Skeletal muscle cell (primary cell): ENCODE results near the gene GIMAP8.

Source experiments
- DNase-seq: peaks from one replicate; pipeline ENCODE4 v3.0.0-alpha.2; 2010; ENCODE audit warnings: low read depth
- H3K4me3 ChIP-seq: 2 replicates; pipeline ENCODE4 v1.5.1; 2011; ENCODE audit warnings: low read depth, mild to moderate bottlenecking, control low read depth, low read length, moderate library complexity

The GIMAP8 gene

GRCh38 chr7:150450491-150451001, at the start of gene GIMAP8:
Gene GIMAP8, plus strand, starts transcription at chr7:150450630. Its CDS starts 16,069 bp downstream, at chr7:150466699.
- DNase-seq: no peak
- H3K4me3 ChIP-seq: no peak within 1 kb of the TSS

DNA sequence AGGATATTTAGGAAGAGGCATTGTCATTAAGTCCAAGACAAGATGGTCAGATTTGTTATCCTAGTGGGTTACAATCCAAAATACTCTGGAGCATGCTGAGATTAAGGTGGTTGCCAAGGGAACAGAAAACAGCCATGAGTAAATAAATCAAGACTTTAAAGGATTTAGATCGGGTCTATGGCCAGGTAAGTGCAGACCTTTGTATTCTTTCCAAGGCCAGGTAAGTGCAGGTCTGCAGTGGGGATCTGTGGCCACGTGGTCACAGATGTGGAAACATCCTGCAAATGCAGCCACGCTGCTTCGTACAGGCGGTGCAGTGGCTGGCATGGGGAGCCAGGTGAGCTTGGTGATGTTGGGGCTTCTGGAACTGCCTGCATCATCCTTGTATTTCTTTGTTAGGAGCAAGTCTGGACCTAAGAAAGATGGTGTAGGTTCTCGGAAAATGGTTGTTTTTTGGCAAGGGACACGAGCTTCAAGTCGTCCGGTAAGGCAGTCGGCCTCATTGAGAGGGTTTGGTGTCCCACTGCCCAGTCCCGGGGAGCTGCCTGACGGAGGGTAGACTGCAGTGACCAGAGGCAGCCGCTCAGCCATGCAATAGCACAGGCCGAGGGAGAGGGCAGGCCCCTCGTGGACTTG, 49.5 kb upstream of the GIMAP8 start:
- no peak for DNase-seq
- H3K4me3 ChIP-seq: no peak overlapping the region

GRCh38 chr7:150401424-150401790, 49.0 kb upstream of the GIMAP8 start:
- H3K4me3 ChIP-seq: no peak overlapping the region
- no peak for DNase-seq

DNA sequence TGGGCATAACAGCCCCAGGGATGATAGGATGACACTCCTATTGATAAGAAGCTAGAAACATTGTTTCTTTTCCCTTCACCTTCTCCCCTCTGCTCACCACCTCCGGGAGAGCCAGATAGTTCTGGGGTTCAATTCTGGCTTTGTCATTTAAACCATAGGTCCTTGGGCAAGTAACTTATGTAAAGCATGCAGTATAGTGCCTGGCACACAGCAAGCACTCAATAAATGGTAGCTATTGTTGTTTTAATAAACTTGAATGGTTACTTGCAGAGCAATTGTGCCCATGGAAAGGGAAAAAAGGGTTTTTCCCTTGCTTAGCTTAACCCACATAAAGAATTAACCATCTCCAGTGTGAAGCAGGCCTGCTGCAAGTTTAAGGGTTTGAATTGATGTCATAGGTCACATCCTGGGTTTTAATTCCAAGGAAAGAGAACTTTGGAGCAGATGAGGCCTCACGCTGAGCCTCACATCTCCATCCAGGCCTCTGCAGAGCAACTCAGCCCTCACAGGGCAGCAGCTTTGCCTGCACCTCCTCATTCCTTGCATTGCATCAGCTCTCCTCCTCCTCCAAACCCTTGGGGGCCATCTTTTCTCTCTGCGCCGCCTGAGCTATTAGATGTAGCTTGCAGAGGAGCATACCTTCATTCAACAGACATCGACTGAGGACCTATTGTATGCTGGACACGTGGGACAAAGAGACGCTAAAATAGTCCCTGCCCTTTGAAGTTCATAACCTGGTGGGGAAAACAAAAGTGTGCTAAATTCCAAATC, 48.4 kb upstream of the GIMAP8 start:
- DNase-seq: no peak
- H3K4me3 ChIP-seq: no peak overlapping the region

GRCh38 chr7:150402671-150403321, 47.6 kb upstream of the GIMAP8 start:
- no peak for DNase-seq

DNA sequence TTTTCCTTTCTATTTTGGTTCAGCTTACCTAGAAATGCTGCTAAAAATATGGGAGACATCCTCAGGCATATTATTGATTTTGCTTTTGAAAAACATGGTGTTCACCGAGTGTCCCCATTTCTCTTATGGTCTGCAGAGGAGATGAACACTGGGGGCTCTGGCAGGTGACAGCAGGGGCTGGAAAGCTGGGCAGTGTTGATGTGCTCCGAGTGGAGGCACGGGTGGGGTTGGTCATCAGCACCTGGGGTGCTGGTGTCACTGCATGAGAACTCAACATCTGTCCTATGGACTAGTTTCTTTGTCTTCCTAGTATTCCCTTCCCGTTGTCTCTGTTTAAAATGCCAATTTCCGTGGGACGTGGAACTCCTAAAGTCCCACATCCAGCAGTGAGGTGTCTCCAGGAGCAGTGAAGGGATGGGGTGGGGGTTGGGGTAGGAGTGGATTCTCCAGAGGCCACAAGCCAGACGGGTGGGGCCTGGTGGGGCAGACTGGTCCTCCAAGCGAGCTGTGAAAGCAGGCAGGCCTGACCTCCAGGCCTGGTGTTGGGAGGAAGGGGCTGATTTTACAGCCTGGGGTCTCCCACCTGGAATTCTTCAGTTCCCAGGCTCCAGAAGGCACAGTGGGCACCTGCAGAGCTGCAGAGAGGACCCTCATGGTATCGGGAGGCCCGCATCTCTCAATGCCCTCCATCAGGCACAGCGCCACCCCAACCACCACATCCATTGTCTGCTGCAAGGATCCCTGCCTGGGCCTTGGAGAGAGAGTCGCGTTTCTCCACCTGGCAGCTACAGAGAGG, 46.9 kb upstream of the GIMAP8 start:
- H3K4me3 ChIP-seq: no peak overlapping the region
- no peak for DNase-seq

More at GRCh38 chr7:150402671-150403321, 47.6 kb upstream of the GIMAP8 start:
- H3K4me3 ChIP-seq: no peak overlapping the region

DNA sequence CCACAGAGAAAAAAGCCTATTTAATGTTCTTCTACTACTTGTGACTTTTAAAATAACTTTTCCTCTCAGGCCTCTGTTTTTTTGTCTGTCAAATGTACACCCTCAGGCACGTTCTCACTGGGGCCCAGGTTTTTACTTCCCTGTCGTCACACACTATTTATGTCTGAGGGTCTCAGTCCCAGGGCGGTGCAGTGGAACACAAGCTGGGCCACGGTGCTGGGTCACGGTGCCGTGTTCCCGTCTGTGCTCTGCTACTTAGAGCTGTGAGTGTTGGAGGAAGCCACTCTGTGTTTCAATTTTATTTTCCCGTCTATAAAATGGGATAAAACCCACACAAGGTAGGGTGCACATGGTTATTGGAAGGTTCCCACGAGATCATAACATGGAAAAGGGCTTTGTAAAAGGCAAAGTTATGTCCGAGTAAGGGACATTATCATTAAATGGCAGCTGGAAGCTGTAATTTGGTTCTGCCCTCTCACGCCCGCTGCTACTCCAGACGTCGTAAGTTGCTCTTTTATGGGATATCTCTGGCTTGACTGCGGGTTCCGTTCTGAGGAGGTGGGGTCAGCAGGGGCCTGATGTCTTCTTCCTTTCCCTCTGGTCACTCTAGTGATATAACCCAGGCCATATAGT, 46.1 kb upstream of the GIMAP8 start:
- DNase-seq: no peak

GRCh38 chr7:150404805-150405583, 45.4 kb upstream of the GIMAP8 start:
- peak; percentile 63 for DNase-seq
- peak overlapping the region; percentile 66 for H3K4me3 ChIP-seq

More for the DNA sequence above, 46.1 kb upstream of the GIMAP8 start:
- H3K4me3 ChIP-seq: peak overlapping the region; percentile 66

DNA sequence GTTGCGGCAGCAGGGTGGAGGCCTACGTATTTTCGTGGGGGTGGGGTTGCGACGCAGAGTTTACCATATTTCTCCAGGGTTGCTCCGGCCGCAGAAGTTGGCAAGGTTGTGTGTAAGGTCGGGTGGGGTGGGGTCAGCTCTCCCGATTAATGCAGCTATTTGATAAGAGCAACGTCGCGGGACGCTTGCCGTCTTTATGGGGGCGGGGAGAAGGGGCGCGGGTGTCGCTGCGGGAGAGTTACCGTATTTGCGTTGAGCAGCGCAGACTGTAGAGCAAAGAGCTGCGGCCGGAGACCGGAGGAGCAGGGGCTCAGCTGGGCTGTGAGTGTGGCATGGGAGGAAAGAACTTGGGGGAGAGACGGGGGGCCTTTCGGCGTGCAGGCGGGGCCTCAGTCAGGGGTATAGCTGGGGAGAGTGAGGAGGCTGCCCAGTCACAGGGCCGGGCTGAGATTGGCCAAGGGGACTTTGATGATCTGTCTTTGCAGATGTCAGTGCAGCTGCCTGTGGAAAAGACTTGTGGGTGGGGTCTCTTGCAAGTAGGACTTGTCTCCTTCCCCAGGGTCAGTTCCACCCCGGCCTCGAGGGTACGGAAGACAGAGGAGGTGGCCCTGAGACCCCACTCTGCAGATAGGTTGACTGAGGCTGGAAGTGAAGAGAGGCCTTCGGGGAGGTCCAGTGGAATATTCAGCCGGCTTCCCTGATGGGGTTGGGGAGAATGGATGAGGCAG, 44.7 kb upstream of the GIMAP8 start:
- peak overlapping the region; percentile 66 for H3K4me3 ChIP-seq
- DNase-seq: no peak

GRCh38 chr7:150406312-150406566, 44.2 kb upstream of the GIMAP8 start:
- no peak for DNase-seq
- H3K4me3 ChIP-seq: peak overlapping the region; percentile 66

GRCh38 chr7:150406567-150407421, 43.6 kb upstream of the GIMAP8 start:
- no peak for DNase-seq
- peak overlapping the region; percentile 66 for H3K4me3 ChIP-seq

- H3K4me3 ChIP-seq: no peak overlapping the region
- DNase-seq: no peak
These were observed 42.6 kb upstream of the GIMAP8 start for GRCh38 chr7:150407588-150408392.

GRCh38 chr7:150408393-150409299, 41.8 kb upstream of the GIMAP8 start:
- no peak overlapping the region for H3K4me3 ChIP-seq
- no peak for DNase-seq

- no peak overlapping the region for H3K4me3 ChIP-seq
- DNase-seq: no peak
These were observed 41.0 kb upstream of the GIMAP8 start for GRCh38 chr7:150409300-150410030.

DNA sequence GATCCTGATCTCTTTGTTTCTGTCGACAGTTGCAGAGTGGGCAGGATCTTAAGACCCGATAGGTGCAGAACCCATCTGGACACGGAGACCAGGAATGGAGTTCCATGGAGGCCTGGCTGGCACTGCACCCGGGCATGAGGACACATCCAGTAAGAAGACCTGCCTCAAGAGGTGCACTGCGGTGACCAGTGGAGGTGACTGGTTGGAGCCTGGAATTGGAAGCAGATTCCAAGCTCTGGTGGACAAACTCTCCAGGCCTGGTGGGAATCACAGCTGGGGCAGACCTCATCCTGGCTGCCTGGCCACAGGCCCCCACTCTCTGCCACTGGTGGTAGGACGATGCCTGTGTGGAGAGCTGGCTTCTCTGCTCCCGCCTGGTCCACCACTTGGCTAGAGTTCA, 40.3 kb upstream of the GIMAP8 start:
- no peak for DNase-seq
- no peak overlapping the region for H3K4me3 ChIP-seq
